CD4-positive, alpha-beta T cell (primary cell): ENCODE results near the gene SAMD8. TPM values are rescaled to one million over a fixed set of nuclear protein-coding genes. Genes with fewer than 3 reads are reported as not detected.

Source experiments
- ATAC-seq: fragments of 200-7000 bp; cut with Tn5 transposase; one replicate; pipeline ENCODE4 v1.10.0; 2022; ENCODE audit warnings: mild to moderate bottlenecking; ENCODE audit not compliant: poor library complexity
- CTCF ChIA-PET: fragments of 350-600 bp; sonication (Branson Sonifier 250); formaldehyde crosslinking; loops from one replicate; lab custom pipeline; 2021; ENCODE audit warnings: antibody characterized with exemption, inconsistent platforms; lab: Charles Lee
- POLR2A ChIA-PET: fragments of 350-600 bp; sonication (Branson Sonifier 250); formaldehyde crosslinking; loops from one replicate; lab custom pipeline; 2021; ENCODE audit warnings: antibody characterized with exemption, inconsistent platforms; lab: Charles Lee
- DNase-seq, 14 experiments: peaks; one replicate each; pipeline ENCODE4 v3.0.0-alpha.2; 2013 to 2020; ENCODE audit warnings: mixed read lengths in 2 of 14
- H3K27ac ChIP-seq, 2 donors: one replicate each; pipeline versions ENCODE4 v1.5.1 to v1.7.0; 2013; ENCODE audit warnings: low read length in 2 of 2, low read depth in 1 of 2, mild to moderate bottlenecking in 1 of 2
- H3K27me3 ChIP-seq, 2 experiments: 1 replicate in 1 of 2; 2 replicates in 1 of 2; pipeline versions ENCODE4 v1.6.1 to v1.7.0; 2013; ENCODE audit warnings: low read length in 2 of 2, control low read depth in 1 of 2, mild to moderate bottlenecking in 1 of 2, moderate library complexity in 1 of 2; ENCODE audit not compliant: insufficient read depth in 2 of 2, control insufficient read depth in 1 of 2
- H3K36me3 ChIP-seq: one replicate; pipeline ENCODE4 v1.6.1; 2013; ENCODE audit warnings: low read length, control low read depth; ENCODE audit not compliant: insufficient read depth
- H3K4me1 ChIP-seq: one replicate; pipeline ENCODE4 v1.6.1; 2013; ENCODE audit warnings: low read length, control low read depth; ENCODE audit not compliant: insufficient read depth
- H3K4me3 ChIP-seq: one replicate; pipeline ENCODE4 v1.5.1; 2013; ENCODE audit warnings: mild to moderate bottlenecking, low read length, moderate library complexity
- H3K9me3 ChIP-seq, 2 experiments: 1 replicate in 1 of 2; 2 replicates in 1 of 2; pipeline versions ENCODE4 v1.6.1 to v1.7.0; 2013; ENCODE audit warnings: low read length in 2 of 2, mild to moderate bottlenecking in 2 of 2, control low read depth in 1 of 2, moderate library complexity in 1 of 2; ENCODE audit not compliant: control insufficient read depth in 1 of 2, insufficient read depth in 1 of 2
- H3K27ac Mint-ChIP-seq: one replicate; pipeline ENCODE4 v1.8.0; 2020; ENCODE audit warnings: mixed read lengths
- H3K27me3 Mint-ChIP-seq: one replicate; pipeline ENCODE4 v1.8.0; 2021; ENCODE audit warnings: mixed read lengths
- H3K36me3 Mint-ChIP-seq: one replicate; pipeline ENCODE4 v1.8.0; 2021; ENCODE audit warnings: low read depth, mixed read lengths
- H3K4me1 Mint-ChIP-seq: one replicate; pipeline ENCODE4 v1.8.0; 2021; ENCODE audit warnings: low read depth, mixed read lengths
- H3K4me3 Mint-ChIP-seq: one replicate; pipeline ENCODE4 v1.8.0; 2020; ENCODE audit warnings: mild to moderate bottlenecking, mixed read lengths
- H3K9me3 Mint-ChIP-seq: one replicate; pipeline ENCODE4 v1.8.0; 2020; ENCODE audit warnings: mixed read lengths
- CTCF ChIP-seq: fragments of 200-600 bp; IDR thresholded peaks from one replicate; pipeline ENCODE4 v1.8.0; 2022; ENCODE audit warnings: antibody characterized with exemption, mild to moderate bottlenecking
- intact Hi-C, 2 experiments: fragments of 100-400 bp; cut with DNase I in 1 of 2; cut with micrococcal nuclease in 1 of 2; formaldehyde crosslinking; loops; one replicate each; pipeline versions ENCODE4 v1.15.1 to v1.9.0; 2023 to 2025; cut with DNase I, micrococcal nuclease
- total RNA-seq, 174 experiments: library from RNA in 2 of 174; stranded (reverse) in 2 of 174; gene quantifications; one replicate each; pipeline ENCODE4 v1.2.3 and lab custom pipeline; 2021 to 2026

The SAMD8 gene
- total RNA-seq, 2 experiments from 2014 or later = 34.1 to 37.4 TPM

- peaks cover 27% of the 10 kb centered on the region for H3K36me3 ChIP-seq
Measured at GRCh38 chr10:75179657-75180177, 68.3 kb downstream of the SAMD8 start.

GRCh38 chr10:75180592-75180991 is 69.1 kb downstream of the SAMD8 start:
- CTCF ChIA-PET = interaction anchor here (0.7 to 1.4 kb wide), 2 partner anchors 55 to 56 kb away, joined by 3 to 5 read pairs; partner anchors contain the start of gene COMTD1
- Histone ChIP-seq H3K4me3 (no peak overlapping the region), H3K27ac (no peak overlapping the region), H3K36me3 (peaks cover 27% of the 10 kb centered on the region), H3K9me3 (no peaks in the 10 kb centered on the region), H3K4me1 (no peaks in the 10 kb centered on the region), H3K27me3 (no peaks in the 10 kb centered on the region)
- TF ChIP-seq CTCF = no peak
- Mint-ChIP-seq H3K9me3 (no peaks in the 10 kb centered on the region), H3K27ac (no peak overlapping the region), H3K4me3 (no peak overlapping the region), H3K27me3 (no peaks in the 10 kb centered on the region), H3K36me3 (peaks cover 45% of the 10 kb centered on the region), H3K4me1 (no peaks in the 10 kb centered on the region)
- POLR2A ChIA-PET = no interaction called here
- ATAC-seq = no peak
- intact Hi-C loops = no loop called here
- no peak for DNase-seq

More at GRCh38 chr10:75179657-75180177, 68.3 kb downstream of the SAMD8 start:
- H3K4me3 ChIP-seq = no peak overlapping the region
- no peak for TF ChIP-seq CTCF
- H3K27ac ChIP-seq = no peak overlapping the region
- H3K36me3 Mint-ChIP-seq = peaks cover 50% of the 10 kb centered on the region
- H3K27ac Mint-ChIP-seq = no peak overlapping the region
- intact Hi-C loops = no loop called here
- CTCF ChIA-PET = no interaction called here
- H3K4me3 Mint-ChIP-seq = no peak overlapping the region
- no peak for DNase-seq
- POLR2A ChIA-PET = no interaction called here
- H3K27me3 Mint-ChIP-seq = no peaks in the 10 kb centered on the region
- no peaks in the 10 kb centered on the region for H3K9me3 ChIP-seq
- peaks cover 6% of the 10 kb centered on the region for H3K4me1 Mint-ChIP-seq
- H3K4me1 ChIP-seq = no peaks in the 10 kb centered on the region
- no peak for ATAC-seq
- no peaks in the 10 kb centered on the region for H3K9me3 Mint-ChIP-seq
- H3K27me3 ChIP-seq = no peaks in the 10 kb centered on the region

- Histone ChIP-seq H3K4me1 (no peaks in the 10 kb centered on the region), H3K27me3 (no peaks in the 10 kb centered on the region), H3K4me3 (no peak overlapping the region), H3K27ac (no peak overlapping the region), H3K36me3 (peaks cover 22% of the 10 kb centered on the region), H3K9me3 (no peaks in the 10 kb centered on the region)
- Mint-ChIP-seq H3K27me3 (no peaks in the 10 kb centered on the region), H3K4me3 (no peak overlapping the region), H3K9me3 (no peaks in the 10 kb centered on the region), H3K27ac (peak overlapping the region; percentile 33), H3K36me3 (peaks cover 41% of the 10 kb centered on the region), H3K4me1 (no peaks in the 10 kb centered on the region)
- intact Hi-C loops = no loop called here
- ATAC-seq (no peak), DNase-seq (no peak)
- ChIA-PET POLR2A (no interaction called here), CTCF (interaction anchor here (0.7 to 1.4 kb wide), 3 partner anchors 32 to 56 kb away, joined by 3 to 5 read pairs (median 3); partner anchors contain the start of gene COMTD1)
- no peak for TF ChIP-seq CTCF
Measured at GRCh38 chr10:75181073-75181472, 69.6 kb downstream of the SAMD8 start.
